ENCODE results near the gene KCNJ1. TPM values are rescaled to one million over a fixed set of nuclear protein-coding genes. Genes with fewer than 3 reads are reported as not detected.

Gene KCNJ1
- total RNA-seq, 6 experiments from 2014 or later = not detected

DNA sequence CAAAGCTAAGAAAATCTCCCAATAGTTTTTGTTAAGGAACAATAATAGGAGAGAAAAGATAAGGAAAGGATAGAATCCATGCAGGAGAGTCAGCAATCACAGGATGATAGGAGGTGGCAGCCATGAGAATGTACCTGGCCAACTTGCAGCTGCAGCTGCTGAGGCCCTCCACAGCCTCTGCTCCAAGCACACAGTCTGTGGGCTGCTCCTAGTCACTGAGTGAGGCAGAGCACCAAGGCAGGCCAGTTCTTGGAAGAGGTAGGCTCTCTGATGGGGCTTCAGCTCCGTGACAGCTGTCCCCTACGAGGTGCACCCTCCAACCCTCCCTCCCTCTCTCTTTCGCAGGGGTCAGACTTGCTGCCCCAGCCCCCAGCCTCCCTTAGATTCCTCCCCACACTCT is 5.5 kb upstream of the KCNJ1 start:
- Histone ChIP-seq H3K27me3 (no peaks in the 10 kb centered on the region), H3K36me3 (no peaks in the 10 kb centered on the region), H3K27ac (no peak overlapping the region), H3K4me3 (no peak overlapping the region), H3K4me1 (no peaks in the 10 kb centered on the region), H3K9me3 (no peaks in the 10 kb centered on the region)
- intact Hi-C loops (cut with DNase I) = no loop called here
- peak in 1 of 4 donors; percentile 11 for ATAC-seq
- WGBS (ENCODE audit: insufficient coverage, low coverage, low lambda C conversion rate, missing lambda C conversion rate) = 50% methylated on average over 1 of the region's 3 CpGs
- DNase-seq = no peak
- no peak for TF ChIP-seq POLR2A (IDR thresholded peaks at IDR 0.05)
- TF ChIP-seq, protein P1, sequence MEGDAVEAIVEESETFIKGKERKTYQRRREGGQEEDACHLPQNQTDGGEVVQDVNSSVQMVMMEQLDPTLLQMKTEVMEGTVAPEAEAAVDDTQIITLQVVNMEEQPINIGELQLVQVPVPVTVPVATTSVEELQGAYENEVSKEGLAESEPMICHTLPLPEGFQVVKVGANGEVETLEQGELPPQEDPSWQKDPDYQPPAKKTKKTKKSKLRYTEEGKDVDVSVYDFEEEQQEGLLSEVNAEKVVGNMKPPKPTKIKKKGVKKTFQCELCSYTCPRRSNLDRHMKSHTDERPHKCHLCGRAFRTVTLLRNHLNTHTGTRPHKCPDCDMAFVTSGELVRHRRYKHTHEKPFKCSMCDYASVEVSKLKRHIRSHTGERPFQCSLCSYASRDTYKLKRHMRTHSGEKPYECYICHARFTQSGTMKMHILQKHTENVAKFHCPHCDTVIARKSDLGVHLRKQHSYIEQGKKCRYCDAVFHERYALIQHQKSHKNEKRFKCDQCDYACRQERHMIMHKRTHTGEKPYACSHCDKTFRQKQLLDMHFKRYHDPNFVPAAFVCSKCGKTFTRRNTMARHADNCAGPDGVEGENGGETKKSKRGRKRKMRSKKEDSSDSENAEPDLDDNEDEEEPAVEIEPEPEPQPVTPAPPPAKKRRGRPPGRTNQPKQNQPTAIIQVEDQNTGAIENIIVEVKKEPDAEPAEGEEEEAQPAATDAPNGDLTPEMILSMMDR (IDR thresholded peaks at IDR 0.05) = no peak

DNA sequence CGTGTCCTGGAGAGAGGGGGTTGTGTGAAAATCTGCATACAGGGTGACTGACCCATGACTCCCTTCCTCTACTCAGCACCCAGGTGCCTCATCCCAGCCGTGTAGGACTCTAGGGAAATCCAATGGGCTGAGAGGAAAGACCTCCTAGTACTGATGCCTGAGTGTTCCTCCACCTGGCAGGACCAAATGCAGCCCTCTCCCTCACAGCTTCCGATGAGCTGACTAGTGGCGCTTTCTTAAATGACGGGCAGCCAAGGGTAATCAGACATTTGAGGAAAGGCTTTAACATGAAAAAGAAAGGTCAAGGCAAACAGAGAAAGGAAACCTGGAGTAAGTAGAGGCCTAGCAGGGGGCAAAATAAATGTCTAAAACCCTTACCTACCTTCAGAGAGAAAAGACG is 5.0 kb upstream of the KCNJ1 start:
- no peaks in the 10 kb centered on the region for H3K27me3 ChIP-seq
- intact Hi-C loops (cut with DNase I) = no loop called here
- DNase-seq = no peak
- TF ChIP-seq POLR2A (IDR thresholded peaks at IDR 0.05) = no peak
- TF ChIP-seq, protein P1 (IDR thresholded peaks at IDR 0.05) = no peak
- H3K4me3 ChIP-seq = no peak overlapping the region
- no peak overlapping the region for H3K27ac ChIP-seq
- H3K36me3 ChIP-seq = no peaks in the 10 kb centered on the region
- no peak for ATAC-seq
- no peaks in the 10 kb centered on the region for H3K9me3 ChIP-seq
- H3K4me1 ChIP-seq = no peaks in the 10 kb centered on the region
- WGBS (ENCODE audit: insufficient coverage, low coverage, low lambda C conversion rate, missing lambda C conversion rate) = 69% methylated on average over 6 of the region's 6 CpGs

DNA sequence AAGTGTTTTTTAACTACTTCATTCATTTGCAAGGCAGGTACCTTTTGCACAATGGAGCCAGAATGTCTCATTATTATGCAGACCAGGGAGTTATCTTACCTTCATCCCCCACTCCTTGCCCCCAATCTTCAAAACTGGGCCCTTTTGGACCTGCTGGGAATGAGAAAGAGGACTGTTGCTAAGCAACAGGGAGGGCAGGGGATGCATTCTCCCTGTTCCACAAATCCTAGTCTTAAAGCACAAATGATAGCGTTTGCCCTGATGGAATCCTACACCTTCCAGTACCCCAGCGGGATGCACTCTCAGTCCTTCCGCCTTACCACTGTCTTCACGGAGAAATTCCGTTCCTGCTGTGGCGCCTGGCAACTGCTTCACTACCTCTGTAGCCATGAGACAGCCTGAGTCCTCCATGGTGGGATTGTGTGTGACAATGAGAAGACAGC is 4.1 kb upstream of the KCNJ1 start:
- no peaks in the 10 kb centered on the region for H3K9me3 ChIP-seq
- ATAC-seq (no peak), DNase-seq (no peak)
- no peaks in the 10 kb centered on the region for H3K27me3 ChIP-seq
- H3K27ac ChIP-seq = no peak overlapping the region
- intact Hi-C loops (cut with DNase I) = no loop called here
- no peak for TF ChIP-seq POLR2A (IDR thresholded peaks at IDR 0.05)
- TF ChIP-seq, protein P1 (IDR thresholded peaks at IDR 0.05) = no peak
- WGBS (ENCODE audit: insufficient coverage, low coverage, low lambda C conversion rate, missing lambda C conversion rate) = 48% methylated on average over 5 of the region's 6 CpGs
- H3K36me3 ChIP-seq = no peaks in the 10 kb centered on the region
- no peaks in the 10 kb centered on the region for H3K4me1 ChIP-seq
- no peak overlapping the region for H3K4me3 ChIP-seq

DNA sequence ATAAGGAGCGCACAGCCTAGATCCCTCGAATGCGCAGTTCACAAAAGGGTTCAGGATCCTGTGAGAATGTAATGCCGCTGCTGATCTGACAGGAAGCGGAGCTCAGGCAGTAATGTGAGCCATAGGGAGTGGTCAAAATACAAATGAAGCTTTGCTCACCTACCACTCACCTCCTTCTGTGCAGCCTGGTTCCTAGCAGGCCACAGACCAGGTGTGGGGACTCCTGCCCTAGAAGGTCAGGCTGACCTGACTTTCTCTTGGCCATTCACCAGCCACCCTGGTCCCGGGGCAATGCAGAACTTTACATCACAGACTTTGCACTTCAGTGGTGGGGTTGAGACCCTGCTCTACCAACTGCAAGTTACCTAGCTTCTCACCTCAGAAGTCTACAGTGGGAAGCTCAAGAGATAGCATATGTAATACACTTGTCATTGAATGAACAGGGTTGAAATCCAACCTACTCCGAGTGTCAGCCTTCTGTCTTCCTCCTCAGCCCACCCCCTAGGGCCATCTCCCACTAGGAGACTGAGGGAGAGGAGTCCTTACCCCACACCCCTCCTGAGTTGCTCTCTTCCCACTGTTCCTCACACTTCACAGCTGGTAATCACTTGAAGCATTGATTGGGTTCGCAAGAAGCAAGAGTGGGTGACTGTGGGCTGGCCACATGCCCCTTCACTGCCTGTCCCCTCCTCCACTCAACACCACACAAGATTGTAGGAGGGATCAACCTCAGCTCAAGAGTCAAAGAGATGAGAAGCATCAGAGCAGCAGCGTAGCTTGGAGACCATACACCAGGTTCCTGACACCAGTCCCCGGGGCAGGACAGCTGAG is 2.0 kb upstream of the KCNJ1 start:
- ATAC-seq = peak in 1 of 4 donors; percentile 13
- intact Hi-C loops (cut with DNase I) = no loop called here
- Histone ChIP-seq H3K36me3 (no peaks in the 10 kb centered on the region), H3K27me3 (no peaks in the 10 kb centered on the region), H3K9me3 (no peaks in the 10 kb centered on the region), H3K4me1 (no peaks in the 10 kb centered on the region), H3K27ac (no peak overlapping the region), H3K4me3 (no peak overlapping the region)
- 97% methylated on average over 6 of the region's 10 CpGs for WGBS (ENCODE audit: insufficient coverage, low coverage, low lambda C conversion rate, missing lambda C conversion rate)
- TF ChIP-seq, protein P1 (IDR thresholded peaks at IDR 0.05) = no peak
- no peak for TF ChIP-seq POLR2A (IDR thresholded peaks at IDR 0.05)
- DNase-seq = no peak

Data from right lobe of liver (tissue), 6 donors.